Endodermal cell (in vitro differentiated cells): ENCODE measurements around the gene GREB1. TPM values are rescaled to one million over a fixed set of nuclear protein-coding genes. Genes with fewer than 3 reads are reported as not detected.
A peak's percentile ranks its signal among the peaks of the same experiment; 100 is the strongest.

ENCODE experiments used
- DNase-seq: peaks from one replicate; pipeline ENCODE4 v3.0.0-alpha.2; 2017
- H3K27ac ChIP-seq: 2 replicates; pipeline ENCODE4 v1.5.1; 2013; ENCODE audit warnings: mild to moderate bottlenecking, low read depth, low read length, moderate library complexity
- H3K27me3 ChIP-seq: 2 replicates; pipeline ENCODE4 v1.6.1; 2013; ENCODE audit warnings: mild to moderate bottlenecking, low read length, moderate library complexity; ENCODE audit not compliant: insufficient read depth, control insufficient read depth, poor library complexity, severe bottlenecking
- H3K36me3 ChIP-seq: 2 replicates; pipeline ENCODE4 v1.7.0; 2013; ENCODE audit warnings: mild to moderate bottlenecking, low read length, moderate library complexity; ENCODE audit not compliant: control insufficient read depth, insufficient read depth
- H3K4me1 ChIP-seq: one replicate; pipeline ENCODE4 v1.7.0; 2013; ENCODE audit warnings: low read length; ENCODE audit not compliant: control insufficient read depth, insufficient read depth
- H3K4me3 ChIP-seq: 2 replicates; pipeline ENCODE4 v1.5.1; 2013; ENCODE audit warnings: mild to moderate bottlenecking, low read length, moderate library complexity
- H3K9ac ChIP-seq: 2 replicates; pipeline ENCODE4 v1.6.1; 2013; ENCODE audit warnings: mild to moderate bottlenecking, low read length, moderate library complexity; ENCODE audit not compliant: poor library complexity, severe bottlenecking; ENCODE audit errors: extremely low read depth
- H3K9me3 ChIP-seq: 2 replicates; pipeline ENCODE4 v1.6.1; 2013; ENCODE audit warnings: mild to moderate bottlenecking, low read length, moderate library complexity; ENCODE audit not compliant: control insufficient read depth
- H3K27ac Mint-ChIP-seq: 2 replicates; pipeline ENCODE4 v1.8.0; 2020; ENCODE audit warnings: mixed read lengths
- H3K27me3 Mint-ChIP-seq: 2 replicates; pipeline ENCODE4 v1.8.0; 2021; ENCODE audit warnings: mild to moderate bottlenecking, mixed read lengths; ENCODE audit not compliant: insufficient read depth
- H3K36me3 Mint-ChIP-seq: 2 replicates; pipeline ENCODE4 v1.8.0; 2020; ENCODE audit warnings: low read depth, mixed read lengths
- H3K4me1 Mint-ChIP-seq: 2 replicates; pipeline ENCODE4 v1.8.0; 2020; ENCODE audit warnings: mixed read lengths
- H3K4me3 Mint-ChIP-seq: 2 replicates; pipeline ENCODE4 v1.8.0; 2020; ENCODE audit warnings: mild to moderate bottlenecking, moderate library complexity, mixed read lengths
- H3K9me3 Mint-ChIP-seq: 2 replicates; pipeline ENCODE4 v1.8.0; 2020; ENCODE audit warnings: mild to moderate bottlenecking, mixed read lengths
- WGBS, 2 experiments: methylation state at CpG; one replicate each; pipeline versions ENCODE4 v1.1.5 to v1.1.7; 2013; ENCODE audit warnings: missing lambda C conversion rate in 2 of 2, mixed read lengths in 1 of 2; ENCODE audit not compliant: insufficient coverage in 1 of 2, insufficient read length in 1 of 2; 5-methylcytosine and 5-hydroxymethylcytosine counted together
- total RNA-seq, 2 donors: library from RNA; stranded (reverse); fragmentation: NEBNext Ultra II Directional in 1 of 2; extraction: Animal tissue kit (Norgen Biotek cat#: 25700) in 1 of 2; gene quantifications; 2 replicates in 1 of 2; 3 replicates in 1 of 2; pipeline ENCODE4 v1.2.1, GENCODE V29; 2021
- TF ChIP-seq, protein P1 (sequence below): fragments of 200-600 bp; sonication (generic); conservative IDR thresholded peaks from 2 replicates; pipeline ENCODE4 v1.5.0; 2021; ENCODE audit warnings: antibody characterized with exemption, mild to moderate bottlenecking

Gene GREB1
- total RNA-seq, 2 donors from 2014 or later: 86.4 to 106 TPM

DNA sequence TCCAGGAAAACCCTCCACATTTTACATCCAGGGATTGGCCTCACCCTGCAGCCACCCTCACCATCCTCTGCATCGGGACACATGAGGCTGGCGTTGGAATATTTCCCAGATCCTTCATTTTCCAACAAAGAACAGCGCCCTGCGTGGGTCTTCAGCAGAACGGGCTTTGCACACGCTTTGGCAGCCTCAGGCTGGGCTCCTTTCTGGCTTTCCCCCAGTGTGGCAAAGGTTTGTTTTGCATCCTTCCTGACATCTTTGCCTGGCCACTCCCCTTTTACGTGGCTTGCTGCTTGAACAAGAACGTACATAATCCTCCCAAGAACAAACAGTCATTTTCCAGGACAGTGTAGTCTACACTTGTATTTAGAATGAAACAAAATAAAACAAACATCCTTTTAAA is 25.6 kb upstream of the GREB1 start:
- H3K9ac ChIP-seq: no peak overlapping the region
- 96 to 98% methylated on average over 8 of the region's 8 CpGs for WGBS, 2 experiments
- TF ChIP-seq, protein P1, sequence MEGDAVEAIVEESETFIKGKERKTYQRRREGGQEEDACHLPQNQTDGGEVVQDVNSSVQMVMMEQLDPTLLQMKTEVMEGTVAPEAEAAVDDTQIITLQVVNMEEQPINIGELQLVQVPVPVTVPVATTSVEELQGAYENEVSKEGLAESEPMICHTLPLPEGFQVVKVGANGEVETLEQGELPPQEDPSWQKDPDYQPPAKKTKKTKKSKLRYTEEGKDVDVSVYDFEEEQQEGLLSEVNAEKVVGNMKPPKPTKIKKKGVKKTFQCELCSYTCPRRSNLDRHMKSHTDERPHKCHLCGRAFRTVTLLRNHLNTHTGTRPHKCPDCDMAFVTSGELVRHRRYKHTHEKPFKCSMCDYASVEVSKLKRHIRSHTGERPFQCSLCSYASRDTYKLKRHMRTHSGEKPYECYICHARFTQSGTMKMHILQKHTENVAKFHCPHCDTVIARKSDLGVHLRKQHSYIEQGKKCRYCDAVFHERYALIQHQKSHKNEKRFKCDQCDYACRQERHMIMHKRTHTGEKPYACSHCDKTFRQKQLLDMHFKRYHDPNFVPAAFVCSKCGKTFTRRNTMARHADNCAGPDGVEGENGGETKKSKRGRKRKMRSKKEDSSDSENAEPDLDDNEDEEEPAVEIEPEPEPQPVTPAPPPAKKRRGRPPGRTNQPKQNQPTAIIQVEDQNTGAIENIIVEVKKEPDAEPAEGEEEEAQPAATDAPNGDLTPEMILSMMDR: no peak
- no peaks in the 10 kb centered on the region for H3K27me3 ChIP-seq
- Mint-ChIP-seq H3K4me1 (peaks cover 23% of the 10 kb centered on the region), H3K9me3 (peaks cover 2% of the 10 kb centered on the region), H3K36me3 (peaks cover 27% of the 10 kb centered on the region), H3K27ac (no peak overlapping the region), H3K4me3 (no peak overlapping the region), H3K27me3 (no peaks in the 10 kb centered on the region)
- H3K27ac ChIP-seq: no peak overlapping the region
- H3K4me3 ChIP-seq: no peak overlapping the region
- peaks cover 4% of the 10 kb centered on the region for H3K9me3 ChIP-seq
- H3K4me1 ChIP-seq: no peaks in the 10 kb centered on the region
- peaks cover 43% of the 10 kb centered on the region for H3K36me3 ChIP-seq
- no peak for DNase-seq

- peaks cover 30% of the 10 kb centered on the region for H3K36me3 ChIP-seq
- TF ChIP-seq, protein P1: no peak
- H3K9me3 Mint-ChIP-seq: no peaks in the 10 kb centered on the region
- no peaks in the 10 kb centered on the region for H3K27me3 Mint-ChIP-seq
- no peaks in the 10 kb centered on the region for H3K4me1 ChIP-seq
- 98% methylated on average over 3 of the region's 3 CpGs; no CpG with 5 or more reads in 1 of the 2 experiments for WGBS, 2 experiments
- peaks cover 38% of the 10 kb centered on the region for H3K4me1 Mint-ChIP-seq
- H3K27ac ChIP-seq: no peak overlapping the region
- no peaks in the 10 kb centered on the region for H3K9me3 ChIP-seq
- H3K27me3 ChIP-seq: no peaks in the 10 kb centered on the region
- peaks cover 18% of the 10 kb centered on the region for H3K36me3 Mint-ChIP-seq
- H3K27ac Mint-ChIP-seq: no peak overlapping the region
- H3K4me3 ChIP-seq: no peak overlapping the region
- H3K9ac ChIP-seq: no peak overlapping the region
- H3K4me3 Mint-ChIP-seq: no peak overlapping the region
- DNase-seq: no peak
These were observed 24.0 kb upstream of the GREB1 start for GRCh38 chr2:11509657-11510360.

GRCh38 chr2:11512431-11512830 is 21.4 kb upstream of the GREB1 start:
- Mint-ChIP-seq H3K4me1 (peaks cover 55% of the 10 kb centered on the region), H3K27me3 (no peaks in the 10 kb centered on the region), H3K4me3 (no peak overlapping the region), H3K9me3 (no peaks in the 10 kb centered on the region), H3K36me3 (peaks cover 25% of the 10 kb centered on the region), H3K27ac (peak overlapping the region; percentile 59)
- WGBS, 2 experiments: 85 to 92% methylated on average over 1 to 5 of the region's 5 CpGs
- peaks cover 48% of the 10 kb centered on the region for H3K36me3 ChIP-seq
- TF ChIP-seq, protein P1: no peak
- DNase-seq: no peak
- no peak overlapping the region for H3K4me3 ChIP-seq
- H3K9me3 ChIP-seq: no peaks in the 10 kb centered on the region
- H3K27me3 ChIP-seq: no peaks in the 10 kb centered on the region
- H3K9ac ChIP-seq: no peak overlapping the region
- peaks cover 11% of the 10 kb centered on the region for H3K4me1 ChIP-seq
- H3K27ac ChIP-seq: no peak overlapping the region
